Lung (tissue), 16 donors: ENCODE results near the gene GTF3A. TPM values are rescaled to one million over a fixed set of nuclear protein-coding genes. Genes with fewer than 3 reads are reported as not detected.

Source experiments
- ATAC-seq: fragments of 200-7000 bp; cut with Tn5 transposase; one replicate; pipeline ENCODE4 v1.9.1; 2020; ENCODE audit warnings: moderate number of reproducible peaks; ENCODE audit not compliant: insufficient read depth, low FRiP score
- DNase-seq, 3 donors: peaks; one replicate each; pipeline ENCODE4 v3.0.0-alpha.2; 2013 to 2017
- H3K27ac ChIP-seq, 2 donors: one replicate each; pipeline ENCODE4 v1.5.1; 2013; ENCODE audit warnings: mild to moderate bottlenecking in 2 of 2, moderate library complexity in 2 of 2, control low read depth in 1 of 2, inconsistent platforms in 1 of 2, low read depth in 1 of 2, low read length in 1 of 2
- H3K27me3 ChIP-seq, 3 donors: one replicate each; pipeline ENCODE4 v1.5.1; 2013; ENCODE audit warnings: low read length in 2 of 3; ENCODE audit not compliant: control insufficient read depth in 3 of 3, insufficient read depth in 3 of 3
- H3K36me3 ChIP-seq, 4 donors: one replicate each; pipeline ENCODE4 v1.5.1; 2013; ENCODE audit warnings: low read length in 4 of 4, mild to moderate bottlenecking in 1 of 4, moderate library complexity in 1 of 4; ENCODE audit not compliant: control insufficient read depth in 4 of 4, insufficient read depth in 4 of 4
- H3K4me1 ChIP-seq, 5 donors: one replicate each; pipeline ENCODE4 v1.5.1; 2013; ENCODE audit warnings: low read length in 5 of 5, mild to moderate bottlenecking in 2 of 5, moderate library complexity in 1 of 5; ENCODE audit not compliant: control insufficient read depth in 5 of 5, insufficient read depth in 5 of 5
- H3K4me3 ChIP-seq: one replicate; pipeline ENCODE4 v1.5.1; 2013; ENCODE audit warnings: mild to moderate bottlenecking, control low read depth, moderate library complexity
- H3K9ac ChIP-seq, 2 donors: one replicate each; pipeline ENCODE4 v1.5.1; 2013; ENCODE audit warnings: low read length in 2 of 2, control low read depth in 1 of 2; ENCODE audit not compliant: insufficient read depth in 1 of 2
- H3K9me3 ChIP-seq, 4 donors: one replicate each; pipeline ENCODE4 v1.5.1; 2013; ENCODE audit warnings: low read length in 3 of 4, mild to moderate bottlenecking in 1 of 4, moderate library complexity in 1 of 4; ENCODE audit not compliant: control insufficient read depth in 4 of 4, insufficient read depth in 3 of 4
- WGBS, 2 donors: extraction: QIAGEN DNeasy Blood & Tissue Kit; methylation state at CpG; one replicate each; pipeline ENCODE4 v1.1.7; 2013; 5-methylcytosine and 5-hydroxymethylcytosine counted together
- long read RNA-seq, 5 donors: transcript quantifications; one replicate each; lab custom pipeline, GENCODE V29; 2026
- polyA plus RNA-seq, 2 donors: library from polyadenylated mRNA; stranded (reverse); fragments of 200-250 nt; gene quantifications; one replicate each; pipeline ENCODE4 v1.2.1, GENCODE V29; 2013
- total RNA-seq, 2 donors: library from RNA; depleted of rRNA in 1 of 2; stranded (reverse); fragments of >200 nt in 1 of 2; gene quantifications; one replicate each; pipeline ENCODE4 v1.2.1, GENCODE V29; 2014 to 2021
- TF ChIP-seq, protein P1 (sequence below): IDR thresholded peaks from 2 replicates; pipeline ENCODE4 v1.5.1; 2012; ENCODE audit warnings: mild to moderate bottlenecking; ENCODE audit errors: control extremely low read depth, extremely low read depth
- donor health status: control.
- donor health status: control.
- donor health status: Bipolar disorder and iron deficiency.
- donor health status: healthy.
- donor health status: DM: yes; HTN: yes; CAD: no.

The GTF3A gene
- total RNA-seq (10 to 100 TPM; 38.2 to 97.4 TPM), polyA plus RNA-seq (100 to 1,000 TPM; 125 to 241 TPM)
- long read RNA-seq, donor 1, transcript GTF3A-201 (9 exons, 1,383 nt), result major isoform, 17 of 97 reads
- long read RNA-seq, donor 1, partial matches to known transcripts, result 56 of 97 reads
- long read RNA-seq, donor 1, other reads (novel, unspliced or antisense), result 18 of 97 reads
- long read RNA-seq, donor 2, transcript GTF3A-201 (9 exons, 1,383 nt), result major isoform, 9 of 12 reads
- long read RNA-seq, donor 2, partial matches to known transcripts, result 0 of 12 reads
- long read RNA-seq, donor 2, other reads (novel, unspliced or antisense), result 0 of 12 reads
- long read RNA-seq, donor 3, transcript GTF3A-201 (9 exons, 1,383 nt), result major isoform, 13 of 89 reads
- long read RNA-seq, donor 3, partial matches to known transcripts, result 72 of 89 reads
- long read RNA-seq, donor 3, other reads (novel, unspliced or antisense), result 0 of 89 reads
- long read RNA-seq, donor 4, transcript GTF3A-201 (9 exons, 1,383 nt), result major isoform, 10 of 16 reads
- long read RNA-seq, donor 4, transcript GTF3A-207 (3 exons, 829 nt), result minor isoform, 5 of 16 reads
- long read RNA-seq, donor 4, partial matches to known transcripts, result 0 of 16 reads
- long read RNA-seq, donor 4, other reads (novel, unspliced or antisense), result 0 of 16 reads
- long read RNA-seq, donor 5, transcript GTF3A-207 (3 exons, 829 nt), result minor isoform, 5 of 127 reads
- long read RNA-seq, donor 5, transcript GTF3A-201 (9 exons, 1,383 nt), result major isoform, 28 of 127 reads
- long read RNA-seq, donor 5, partial matches to known transcripts, result 72 of 127 reads
- long read RNA-seq, donor 5, other reads (novel, unspliced or antisense), result 20 of 127 reads

DNA sequence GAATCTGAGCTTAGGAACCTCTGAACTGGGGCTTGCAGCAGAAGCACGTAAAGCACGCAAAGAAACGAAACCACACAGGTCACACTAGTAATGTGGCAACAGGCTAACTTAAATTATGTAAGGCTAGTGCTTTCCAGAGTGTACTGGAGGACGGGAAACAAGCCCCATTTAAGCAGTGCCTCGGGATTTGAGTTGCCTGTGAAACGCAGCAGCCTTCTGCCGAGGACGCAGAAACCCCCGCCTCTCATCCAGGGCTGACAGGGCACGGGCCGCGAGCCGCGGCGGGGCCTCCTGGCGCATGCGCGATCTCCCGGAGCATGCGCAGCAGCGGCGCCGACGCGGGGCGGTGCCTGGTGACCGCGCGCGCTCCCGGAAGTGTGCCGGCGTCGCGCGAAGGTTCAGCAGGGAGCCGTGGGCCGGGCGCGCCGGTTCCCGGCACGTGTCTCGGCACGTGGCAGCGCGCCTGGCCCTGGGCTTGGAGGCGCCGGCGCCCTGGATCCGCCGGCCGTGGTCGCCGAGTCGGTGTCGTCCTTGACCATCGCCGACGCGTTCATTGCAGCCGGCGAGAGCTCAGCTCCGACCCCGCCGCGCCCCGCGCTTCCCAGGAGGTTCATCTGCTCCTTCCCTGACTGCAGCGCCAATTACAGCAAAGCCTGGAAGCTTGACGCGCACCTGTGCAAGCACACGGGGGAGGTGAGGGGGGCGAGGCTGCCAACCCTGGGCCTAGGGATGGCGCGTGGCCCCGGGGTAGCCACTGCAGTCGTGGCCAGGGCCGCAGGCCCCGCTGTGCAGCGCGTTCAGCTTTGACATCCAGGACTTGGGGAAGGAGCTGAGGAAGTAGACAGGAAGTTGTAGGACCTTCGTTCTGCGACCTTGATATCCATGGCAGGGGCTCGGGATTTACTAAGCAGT, at the start of gene GTF3A:
Gene GTF3A, plus strand, starts transcription at position 374 of the 912 bp plus-strand sequence.
- H3K4me3 ChIP-seq, result peak within 1 kb of the TSS; percentile 73
- peak; percentile 90 to 94 (median 91) for DNase-seq
- peak within 1 kb of the TSS; percentile 50 to 97 for H3K9ac ChIP-seq
- peak; percentile 88 for ATAC-seq
- peak within 1 kb of the TSS; percentile 88 to 95 for H3K27ac ChIP-seq
- WGBS, 2 donors, result 0 to 1% methylated on average over 83 to 85 of the region's 85 CpGs
- peaks cover 3 to 15% (median 5%) of the 10 kb centered on the region in 4 donors for H3K36me3 ChIP-seq
- no peaks in the 10 kb centered on the region for H3K27me3 ChIP-seq
- TF ChIP-seq, protein P1, sequence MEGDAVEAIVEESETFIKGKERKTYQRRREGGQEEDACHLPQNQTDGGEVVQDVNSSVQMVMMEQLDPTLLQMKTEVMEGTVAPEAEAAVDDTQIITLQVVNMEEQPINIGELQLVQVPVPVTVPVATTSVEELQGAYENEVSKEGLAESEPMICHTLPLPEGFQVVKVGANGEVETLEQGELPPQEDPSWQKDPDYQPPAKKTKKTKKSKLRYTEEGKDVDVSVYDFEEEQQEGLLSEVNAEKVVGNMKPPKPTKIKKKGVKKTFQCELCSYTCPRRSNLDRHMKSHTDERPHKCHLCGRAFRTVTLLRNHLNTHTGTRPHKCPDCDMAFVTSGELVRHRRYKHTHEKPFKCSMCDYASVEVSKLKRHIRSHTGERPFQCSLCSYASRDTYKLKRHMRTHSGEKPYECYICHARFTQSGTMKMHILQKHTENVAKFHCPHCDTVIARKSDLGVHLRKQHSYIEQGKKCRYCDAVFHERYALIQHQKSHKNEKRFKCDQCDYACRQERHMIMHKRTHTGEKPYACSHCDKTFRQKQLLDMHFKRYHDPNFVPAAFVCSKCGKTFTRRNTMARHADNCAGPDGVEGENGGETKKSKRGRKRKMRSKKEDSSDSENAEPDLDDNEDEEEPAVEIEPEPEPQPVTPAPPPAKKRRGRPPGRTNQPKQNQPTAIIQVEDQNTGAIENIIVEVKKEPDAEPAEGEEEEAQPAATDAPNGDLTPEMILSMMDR, result no peak
- H3K9me3 ChIP-seq, result no peaks in the 10 kb centered on the region
- H3K4me1 ChIP-seq, result peaks cover 0 to 23% (median 19%) of the 10 kb centered on the region in 5 donors

DNA sequence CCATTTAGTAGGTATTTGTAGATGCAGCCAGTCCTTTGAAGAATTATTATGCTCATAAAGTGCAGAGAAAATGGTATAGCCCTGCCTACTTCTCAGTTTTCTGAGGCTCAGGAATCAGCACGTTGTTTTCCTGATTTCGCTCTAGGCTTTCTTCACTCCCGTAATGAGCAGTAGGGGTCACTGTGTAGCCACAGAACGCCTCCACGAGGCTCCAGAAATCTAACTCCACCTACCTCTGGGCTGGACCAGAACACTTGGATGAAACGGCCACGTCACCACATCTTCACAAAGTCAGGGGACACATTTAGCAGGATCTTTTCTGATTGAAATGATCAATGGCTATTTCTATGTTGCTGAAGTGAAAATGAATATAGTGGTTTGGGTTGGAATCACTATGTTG, 49.8 kb upstream of the GTF3A start:
- Histone ChIP-seq H3K4me1 (no peaks in the 10 kb centered on the region), H3K4me3 (no peak overlapping the region), H3K9me3 (peaks cover 0 to 4% (median 0%) of the 10 kb centered on the region in 4 donors), H3K36me3 (no peaks in the 10 kb centered on the region), H3K27me3 (peaks cover 0 to 5% (median 0%) of the 10 kb centered on the region in 3 donors), H3K27ac (no peak overlapping the region), H3K9ac (no peak overlapping the region)
- 0 to 1% methylated on average over 7 of the region's 7 CpGs for WGBS, 2 donors
- ATAC-seq (peak; percentile 86), DNase-seq (peak; percentile 71 to 80 (median 78))
- TF ChIP-seq, protein P1, result peak; percentile 71

DNA sequence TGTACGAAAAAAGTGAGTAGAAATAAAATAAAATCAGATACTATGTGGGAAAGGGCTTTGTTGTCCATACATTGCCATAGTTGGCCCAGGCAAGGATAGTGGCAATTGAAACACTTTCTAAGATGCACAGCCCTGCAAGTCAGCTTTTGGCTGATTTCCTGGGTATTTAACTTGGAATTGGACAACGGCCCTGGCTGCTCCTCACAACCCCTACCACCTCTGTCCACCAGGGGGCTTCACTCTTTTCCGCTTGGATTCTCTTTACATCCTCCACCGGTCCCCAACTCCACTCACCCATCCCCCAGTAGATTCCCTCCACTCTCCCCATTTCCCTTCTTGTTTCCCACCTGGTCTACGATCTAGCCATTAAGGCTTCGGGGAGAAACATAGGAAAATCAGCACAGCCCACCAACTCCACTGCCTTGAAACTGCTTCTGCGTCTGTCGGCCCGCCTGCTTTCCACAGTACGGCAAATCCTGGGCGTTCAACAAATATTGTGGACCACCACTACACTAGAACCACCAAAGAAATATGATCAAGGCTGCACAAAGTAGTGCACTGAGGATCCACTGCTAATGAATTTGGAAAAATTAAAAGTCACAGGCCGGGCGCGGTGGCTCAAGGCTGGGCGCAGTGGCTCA, 48.6 kb upstream of the GTF3A start:
- Histone ChIP-seq H3K36me3 (no peaks in the 10 kb centered on the region), H3K4me3 (no peak overlapping the region), H3K4me1 (no peaks in the 10 kb centered on the region), H3K9me3 (peaks cover 0 to under 1% (median 0%) of the 10 kb centered on the region in 4 donors), H3K9ac (no peak overlapping the region), H3K27ac (no peak overlapping the region), H3K27me3 (peaks cover 0 to 5% (median 0%) of the 10 kb centered on the region in 3 donors)
- 67 to 68% methylated on average over 15 of the region's 15 CpGs for WGBS, 2 donors
- TF ChIP-seq, protein P1, result peak; percentile 33
- DNase-seq (peak; percentile 74 to 89 (median 82)), ATAC-seq (no peak)
